Astrocyte (in vitro differentiated cells and primary cell): ENCODE data around the gene CFAP74.

Experiments
- CTCF ChIP-seq: IDR thresholded peaks from 2 replicates; pipeline ENCODE4 v1.5.1; 2011; ENCODE audit warnings: low read depth, mild to moderate bottlenecking, inconsistent platforms, low read length, moderate library complexity; ENCODE audit not compliant: insufficient read depth
- EZH2 ChIP-seq: IDR thresholded peaks from 2 replicates; pipeline ENCODE4 v1.6.1; 2012; ENCODE audit warnings: mild to moderate bottlenecking, low read length, inconsistent platforms; ENCODE audit not compliant: insufficient read depth

- TF ChIP-seq CTCF (no peak), EZH2 (no peak)
Observed at GRCh38 chr1:1926886-1927660, 76.5 kb downstream of the CFAP74 start.
